ENCODE measurements around the gene MAU2. TPM values are rescaled to one million over a fixed set of nuclear protein-coding genes. Genes with fewer than 3 reads are reported as not detected.

The MAU2 gene
- total and polyA plus RNA-seq, 2 of the 13 experiments (the other 11 are each of a cell fraction or from before 2014, with no cell fraction given) = 16.8 to 33.8 TPM

- TF ChIP-seq ZBTB38 (CRISPR knock-in tag; IDR thresholded peaks at IDR 0.05) (peak; percentile 89), ZFYVE20 (CRISPR knock-in tag; IDR thresholded peaks at IDR 0.05; ENCODE audit: borderline replicate concordance, low read depth) (no peak), ZNF136 (CRISPR knock-in tag; IDR thresholded peaks at IDR 0.05; ENCODE audit: low read depth) (no peak), MTA3 (CRISPR knock-in tag; IDR thresholded peaks at IDR 0.05) (no peak), MEIS1 (CRISPR knock-in tag; IDR thresholded peaks at IDR 0.05; ENCODE audit: borderline replicate concordance) (no peak; the same call in 1 of the 2 replicates), ZNF563 (CRISPR knock-in tag; IDR thresholded peaks at IDR 0.05) (peak; percentile 85; the same call in 1 of the 2 replicates), ERF (CRISPR knock-in tag; IDR thresholded peaks at IDR 0.05) (peak; percentile 93), HNRNPLL (IDR thresholded peaks at IDR 0.05; ENCODE audit: low read depth, low read length, poor library complexity, severe bottlenecking) (no peak), RXRA (CRISPR knock-in tag; IDR thresholded peaks at IDR 0.05) (peak; percentile 96), NFIC (IDR thresholded peaks at IDR 0.05; ENCODE audit: low read length) (no peak), TERF1 (CRISPR knock-in tag; IDR thresholded peaks at IDR 0.05) (no peak), SRY (CRISPR knock-in tag; IDR thresholded peaks at IDR 0.05) (0 out of 2 replicates have a peak, but pooled peaks have one; percentile 41), DR1 (CRISPR knock-in tag; IDR thresholded peaks at IDR 0.05) (no peak), ZNF430 (CRISPR knock-in tag; IDR thresholded peaks at IDR 0.05) (peak; percentile 80; the same call in 1 of the 2 replicates), ZNF318 (CRISPR knock-in tag; IDR thresholded peaks at IDR 0.05) (no peak; the same call in 1 of the 2 replicates), TEAD3 (CRISPR knock-in tag; optimal IDR thresholded peaks at IDR 0.05; ENCODE audit: borderline replicate concordance) (peak; percentile 58), MIXL1 (CRISPR knock-in tag; IDR thresholded peaks at IDR 0.05) (peak; percentile 69)
- TF ChIP-seq, protein P1, sequence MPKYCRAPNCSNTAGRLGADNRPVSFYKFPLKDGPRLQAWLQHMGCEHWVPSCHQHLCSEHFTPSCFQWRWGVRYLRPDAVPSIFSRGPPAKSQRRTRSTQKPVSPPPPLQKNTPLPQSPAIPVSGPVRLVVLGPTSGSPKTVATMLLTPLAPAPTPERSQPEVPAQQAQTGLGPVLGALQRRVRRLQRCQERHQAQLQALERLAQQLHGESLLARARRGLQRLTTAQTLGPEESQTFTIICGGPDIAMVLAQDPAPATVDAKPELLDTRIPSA (CRISPR knock-in tag; IDR thresholded peaks at IDR 0.05; ENCODE audit: borderline replicate concordance) = no peak
- TF ChIP-seq, protein P2, sequence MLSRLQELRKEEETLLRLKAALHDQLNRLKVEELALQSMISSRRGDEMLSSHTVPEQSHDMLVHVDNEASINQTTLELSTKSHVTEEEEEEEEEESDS (CRISPR knock-in tag; IDR thresholded peaks at IDR 0.05; ENCODE audit: borderline replicate concordance) = peak; percentile 28; the same call in 1 of the 2 replicates
Observed at GRCh38 chr19:19366434-19367396, 46.1 kb downstream of the MAU2 start (continued).

Data from HepG2 (cell line).